H1 (cell line): Measurements from ENCODE around the gene RNF157. TPM values are rescaled to one million over a fixed set of nuclear protein-coding genes. Genes with fewer than 3 reads are reported as not detected.

Source experiments
- BACH1 ChIP-seq: IDR thresholded peaks from 2 replicates; pipeline ENCODE4 v1.6.1; 2012; ENCODE audit warnings: low read length, improper control_type of control experiment
- KDM4A ChIP-seq: IDR thresholded peaks from one replicate; pipeline ENCODE4 v1.7.1; 2012; ENCODE audit warnings: low read depth, mild to moderate bottlenecking, moderate library complexity, low read length, inconsistent platforms; ENCODE audit not compliant: severe bottlenecking
- MAX ChIP-seq: IDR thresholded peaks from 2 replicates; pipeline ENCODE4 v1.6.1; 2012; ENCODE audit warnings: inconsistent platforms
- NRF1 ChIP-seq: IDR thresholded peaks from 2 replicates; pipeline ENCODE4 v1.6.1; 2011; ENCODE audit warnings: mild to moderate bottlenecking, low read depth, low read length, improper control_type of control experiment
- POLR2A ChIP-seq, 2 experiments: IDR thresholded peaks; 1 replicate in 1 of 2; 2 replicates in 1 of 2; pipeline ENCODE4 v1.6.1; 2011; ENCODE audit warnings: low read depth in 2 of 2, low read length in 2 of 2, mild to moderate bottlenecking in 2 of 2; ENCODE audit errors: control extremely low read depth in 1 of 2
- SRF ChIP-seq: IDR thresholded peaks from 2 replicates; pipeline ENCODE4 v1.6.1; 2011; ENCODE audit warnings: mild to moderate bottlenecking, low read depth, low read length, moderate library complexity
- USF2 ChIP-seq: IDR thresholded peaks from 2 replicates; pipeline ENCODE4 v1.6.1; 2011; ENCODE audit warnings: low read length, improper control_type of control experiment
- polyA plus RNA-seq, 7 experiments: library from polyadenylated mRNA; depleted of rRNA in 3 of 7; stranded (reverse) in 5 of 7; unstranded in 2 of 7; fragments of >200 nt in 5 of 7; fragments of 200-250 nt in 2 of 7; gene quantifications; 1 replicate in 5 of 7; 2 replicates in 1 of 7; 4 replicates in 1 of 7; pipeline versions ENCODE4 v1.2.1 to v1.2.3, GENCODE V29; 2011 to 2013; ENCODE audit warnings: missing spikeins in 2 of 7, mixed read lengths in 2 of 7
- total RNA-seq: library from RNA; stranded (reverse); fragmentation: NEBNext Ultra II Directional; extraction: Animal tissue kit (Norgen Biotek cat#: 25700); gene quantifications from 2 replicates; pipeline ENCODE4 v1.2.1, GENCODE V29; 2021

The RNF157 gene
- total and polyA plus RNA-seq, 2 of the 8 experiments (the other 6 are each of a cell fraction or from before 2014, with no cell fraction given): 13.4 to 16.7 TPM

GRCh38 chr17:76254275-76254674 is 14.0 kb upstream of the RNF157 start (continued):
- TF ChIP-seq USF2: no peak
- no peak for TF ChIP-seq MAX
- TF ChIP-seq BACH1: no peak
- no peak for TF ChIP-seq SRF
- no peak for TF ChIP-seq NRF1
- no peak for TF ChIP-seq POLR2A (IDR thresholded peaks at IDR 0.05; ENCODE audit: control extremely low read depth in 1 of 2, low read depth in 2 of 2, low read length in 2 of 2)
- TF ChIP-seq KDM4A: no peak
